Measurements from ENCODE around the gene ANAPC15. TPM values are rescaled to one million over a fixed set of nuclear protein-coding genes. Genes with fewer than 3 reads are reported as not detected.
A peak's percentile ranks its signal among the peaks of the same experiment; 100 is the strongest.

The ANAPC15 gene
- total RNA-seq, 4 donors from 2014 or later = 5.0 to 27.8 (median 24.9) TPM

GRCh38 chr11:72072348-72072747, 40.1 kb downstream of the ANAPC15 start:
- WGBS, 2 donors = 59 to 67% methylated on average over 3 of the region's 3 CpGs
- intact Hi-C loops (cut with DNase I; ENCODE audit: low total_unique reads) = no loop called here
- no peak overlapping the region for H3K4me3 ChIP-seq (ENCODE audit: low read depth, poor library complexity, severe bottlenecking)

DNA sequence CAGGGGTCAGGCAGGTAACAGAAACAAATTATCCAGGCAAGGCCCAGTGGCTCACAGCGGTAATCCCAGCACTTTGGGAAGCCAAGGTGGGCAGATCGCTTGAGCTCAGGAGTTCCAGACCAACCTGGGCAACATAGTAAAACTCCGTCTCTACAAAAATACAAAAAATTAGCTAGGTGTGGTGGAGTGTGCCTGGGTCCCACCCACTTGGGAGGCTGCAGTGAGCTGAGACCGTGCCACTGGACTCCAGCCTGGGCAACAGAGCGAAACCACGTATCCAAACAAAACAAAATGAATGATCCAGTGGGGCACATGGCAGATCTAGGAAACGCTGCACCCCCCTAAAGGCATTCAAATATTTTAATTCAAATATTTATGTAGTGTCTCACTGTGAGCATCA, 42.0 kb downstream of the ANAPC15 start:
- H3K4me3 ChIP-seq (ENCODE audit: low read depth, poor library complexity, severe bottlenecking) = no peak overlapping the region
- 91 to 93% methylated on average over 7 of the region's 7 CpGs for WGBS, 2 donors
- intact Hi-C loops (cut with DNase I; ENCODE audit: low total_unique reads) = no loop called here
- no peak for DNase-seq (ENCODE audit: low spot score in 2 of 2)
- TF ChIP-seq, protein P1, sequence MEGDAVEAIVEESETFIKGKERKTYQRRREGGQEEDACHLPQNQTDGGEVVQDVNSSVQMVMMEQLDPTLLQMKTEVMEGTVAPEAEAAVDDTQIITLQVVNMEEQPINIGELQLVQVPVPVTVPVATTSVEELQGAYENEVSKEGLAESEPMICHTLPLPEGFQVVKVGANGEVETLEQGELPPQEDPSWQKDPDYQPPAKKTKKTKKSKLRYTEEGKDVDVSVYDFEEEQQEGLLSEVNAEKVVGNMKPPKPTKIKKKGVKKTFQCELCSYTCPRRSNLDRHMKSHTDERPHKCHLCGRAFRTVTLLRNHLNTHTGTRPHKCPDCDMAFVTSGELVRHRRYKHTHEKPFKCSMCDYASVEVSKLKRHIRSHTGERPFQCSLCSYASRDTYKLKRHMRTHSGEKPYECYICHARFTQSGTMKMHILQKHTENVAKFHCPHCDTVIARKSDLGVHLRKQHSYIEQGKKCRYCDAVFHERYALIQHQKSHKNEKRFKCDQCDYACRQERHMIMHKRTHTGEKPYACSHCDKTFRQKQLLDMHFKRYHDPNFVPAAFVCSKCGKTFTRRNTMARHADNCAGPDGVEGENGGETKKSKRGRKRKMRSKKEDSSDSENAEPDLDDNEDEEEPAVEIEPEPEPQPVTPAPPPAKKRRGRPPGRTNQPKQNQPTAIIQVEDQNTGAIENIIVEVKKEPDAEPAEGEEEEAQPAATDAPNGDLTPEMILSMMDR (IDR thresholded peaks at IDR 0.05) = no peak
- TF ChIP-seq POLR2A (IDR thresholded peaks at IDR 0.05) = no peak

More at GRCh38 chr11:72072348-72072747, 40.1 kb downstream of the ANAPC15 start:
- no peak for TF ChIP-seq POLR2A (IDR thresholded peaks at IDR 0.05)
- TF ChIP-seq, protein P1 (IDR thresholded peaks at IDR 0.05) = no peak
- no peak for DNase-seq (ENCODE audit: low spot score in 2 of 2)

DNA sequence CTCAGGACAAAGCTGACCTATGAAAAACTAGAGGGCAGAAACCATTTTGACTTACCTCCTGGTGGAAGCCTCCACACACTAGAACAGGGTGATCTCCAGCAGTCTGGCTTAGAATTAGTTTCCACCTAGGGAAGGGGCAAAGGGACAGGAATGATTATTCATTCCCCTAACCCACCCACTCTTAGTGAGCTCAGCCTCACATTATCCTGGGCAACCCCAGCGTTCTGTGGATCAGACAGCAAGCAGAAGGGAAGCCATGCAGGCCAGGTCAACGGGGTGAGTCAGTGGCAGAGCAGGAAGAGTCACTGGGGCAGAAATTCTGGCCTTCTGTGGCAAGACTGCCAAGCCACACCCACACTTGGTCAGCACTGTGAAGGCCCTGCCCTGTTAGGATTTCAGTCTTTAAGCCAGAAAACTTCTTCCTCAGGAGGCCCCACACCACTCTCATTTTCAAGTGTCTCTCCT, 42.7 kb downstream of the ANAPC15 start:
- 0 to 6% methylated on average over 2 of the region's 2 CpGs for WGBS, 2 donors
- DNase-seq (ENCODE audit: low spot score in 2 of 2) = peak; percentile 84 to 96
- TF ChIP-seq, protein P1 (IDR thresholded peaks at IDR 0.05) = no peak
- no peak for TF ChIP-seq POLR2A (IDR thresholded peaks at IDR 0.05)
- H3K4me3 ChIP-seq (ENCODE audit: low read depth, poor library complexity, severe bottlenecking) = no peak overlapping the region
- intact Hi-C loops (cut with DNase I; ENCODE audit: low total_unique reads) = no loop called here

- intact Hi-C loops (cut with DNase I; ENCODE audit: low total_unique reads) = no loop called here
- H3K4me3 ChIP-seq (ENCODE audit: low read depth, poor library complexity, severe bottlenecking) = no peak overlapping the region
- no peak for TF ChIP-seq POLR2A (IDR thresholded peaks at IDR 0.05)
- TF ChIP-seq, protein P1 (IDR thresholded peaks at IDR 0.05) = no peak
- no peak for DNase-seq (ENCODE audit: low spot score in 2 of 2)
Measured at GRCh38 chr11:72069200-72069599, 43.3 kb downstream of the ANAPC15 start.

GRCh38 chr11:72067676-72068075, 44.8 kb downstream of the ANAPC15 start:
- H3K4me3 ChIP-seq (ENCODE audit: low read depth, poor library complexity, severe bottlenecking) = no peak overlapping the region
- TF ChIP-seq, protein P1 (IDR thresholded peaks at IDR 0.05) = no peak
- TF ChIP-seq POLR2A (IDR thresholded peaks at IDR 0.05) = no peak
- intact Hi-C loops (cut with DNase I; ENCODE audit: low total_unique reads) = no loop called here
- DNase-seq (ENCODE audit: low spot score in 2 of 2) = no peak

GRCh38 chr11:72067266-72067665, 45.2 kb downstream of the ANAPC15 start:
- DNase-seq (ENCODE audit: low spot score in 2 of 2) = no peak
- intact Hi-C loops (cut with DNase I; ENCODE audit: low total_unique reads) = no loop called here
- H3K4me3 ChIP-seq (ENCODE audit: low read depth, poor library complexity, severe bottlenecking) = no peak overlapping the region
- TF ChIP-seq, protein P1 (IDR thresholded peaks at IDR 0.05) = no peak
- no peak for TF ChIP-seq POLR2A (IDR thresholded peaks at IDR 0.05)
